DMS114 treated with DMSO at 0.1 percent for 48 hours (cell line): Measurements from ENCODE around the gene CDC37.

Source experiments
- DNase-seq: peaks from one replicate; lab custom pipeline; 2025; ENCODE audit not compliant: unreplicated experiment; lab: John Stamatoyannopoulos, UW

CDC37 gene

GRCh38 chr19:10362259-10362658 is 41.1 kb downstream of the CDC37 start:
- DNase-seq = no peak

DNA sequence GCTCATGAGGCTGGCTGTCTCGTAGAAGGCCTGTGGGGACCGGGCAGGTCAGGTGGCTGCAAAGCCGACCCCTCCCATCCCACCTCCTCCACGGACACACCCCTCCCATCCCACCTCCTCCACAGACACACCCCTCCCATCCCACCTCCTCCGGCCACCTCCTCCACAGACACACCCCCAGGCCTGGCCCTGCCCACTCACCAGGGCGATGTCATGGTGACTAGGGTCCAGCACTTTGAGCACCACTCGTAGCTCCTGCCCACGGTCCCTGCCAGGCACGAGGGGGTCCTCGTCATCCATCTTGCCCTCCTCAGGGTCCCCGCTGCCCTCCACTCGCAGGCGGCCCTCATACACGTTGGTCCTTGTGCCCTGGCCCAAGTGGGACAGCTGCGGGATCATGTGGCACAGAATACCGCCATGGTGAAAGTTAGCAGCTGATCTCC is 41.8 kb downstream of the CDC37 start:
- no peak for DNase-seq

DNA sequence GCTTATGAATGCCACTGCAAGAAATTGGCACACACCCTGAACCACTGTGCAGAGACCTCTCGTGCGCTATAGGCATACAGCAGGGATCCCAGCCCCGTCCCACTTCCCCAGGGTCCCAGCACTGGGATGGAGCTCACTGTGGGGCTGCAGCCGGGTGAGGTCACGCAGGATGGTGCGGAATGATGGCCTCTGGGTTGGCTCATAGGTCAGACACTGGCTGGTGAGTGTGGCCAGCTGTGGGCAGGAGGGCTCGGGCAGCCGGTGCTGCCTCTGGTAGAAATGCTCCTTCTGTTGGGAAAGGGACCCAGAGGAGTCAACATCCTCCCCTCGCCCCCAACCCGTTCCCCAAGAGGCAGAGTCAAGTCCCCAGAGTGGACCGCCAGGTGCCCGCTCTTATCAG is 46.9 kb downstream of the CDC37 start:
- no peak for DNase-seq

GRCh38 chr19:10353793-10354391 is 49.5 kb downstream of the CDC37 start:
- no peak for DNase-seq

DNA sequence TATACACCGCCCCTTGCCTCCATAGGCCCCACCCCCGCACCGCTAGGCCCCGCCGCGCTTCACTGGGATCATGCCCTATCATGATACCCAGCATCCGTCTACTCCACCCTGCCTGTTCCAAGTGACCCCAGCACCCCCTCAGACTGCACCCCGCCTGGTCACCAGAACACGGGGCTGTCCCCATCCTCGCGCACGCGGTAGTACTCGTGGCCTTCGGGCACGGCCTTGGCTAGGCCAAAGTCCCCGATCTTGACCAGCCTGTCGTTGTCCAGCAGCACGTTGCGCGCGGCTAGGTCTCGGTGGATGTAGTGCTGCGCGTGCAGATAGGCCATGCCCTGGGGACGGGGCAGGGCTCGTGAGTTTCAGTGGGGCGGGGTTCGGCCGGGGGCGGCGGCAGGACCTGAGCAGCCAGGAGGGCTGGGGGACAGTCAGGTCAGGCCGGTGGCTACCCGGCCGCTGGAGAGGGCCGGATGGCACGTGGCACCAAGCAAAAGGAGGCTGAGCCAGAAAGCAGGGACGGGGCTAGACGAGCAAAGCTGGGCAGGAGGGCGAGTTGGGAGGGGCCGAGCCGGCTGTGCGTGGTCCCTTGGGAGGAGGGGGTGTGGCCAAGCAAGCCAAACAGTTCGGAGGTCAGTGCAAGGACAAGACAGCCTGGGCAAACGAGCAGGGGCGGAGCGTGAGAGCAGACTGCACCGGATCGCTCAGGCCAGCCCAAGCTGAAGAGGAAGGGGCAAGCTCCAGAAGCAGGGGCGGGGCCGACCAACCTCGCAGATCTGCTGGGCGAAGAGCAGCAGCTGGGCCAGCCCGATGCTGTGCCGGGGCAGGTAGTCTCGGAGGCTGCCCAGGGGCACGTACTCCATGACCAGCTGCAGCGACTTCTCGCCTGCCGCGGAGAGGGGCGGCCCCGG is 50.3 kb downstream of the CDC37 start:
- no peak for DNase-seq

- no peak for DNase-seq
Measured at GRCh38 chr19:10346509-10346908, 56.8 kb downstream of the CDC37 start.

DNA sequence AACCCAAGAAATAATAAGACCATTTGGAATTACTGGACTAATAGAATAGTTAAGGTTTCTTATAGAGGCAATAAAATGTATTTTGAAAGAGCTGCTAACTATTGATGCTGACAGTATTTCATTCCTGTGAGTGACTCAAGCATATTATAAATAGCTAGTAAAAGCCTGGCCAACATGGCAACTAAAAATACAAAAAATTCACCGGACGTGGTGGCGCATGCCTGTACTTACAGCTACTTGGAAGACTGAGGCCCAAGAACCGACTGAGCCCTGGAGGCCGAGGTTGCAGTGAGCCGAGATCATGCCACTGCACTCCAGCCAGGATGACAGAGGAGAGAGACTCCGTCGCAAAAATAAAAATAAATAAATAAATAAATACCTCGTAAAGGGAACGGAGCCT is 58.6 kb downstream of the CDC37 start:
- DNase-seq = no peak

DNA sequence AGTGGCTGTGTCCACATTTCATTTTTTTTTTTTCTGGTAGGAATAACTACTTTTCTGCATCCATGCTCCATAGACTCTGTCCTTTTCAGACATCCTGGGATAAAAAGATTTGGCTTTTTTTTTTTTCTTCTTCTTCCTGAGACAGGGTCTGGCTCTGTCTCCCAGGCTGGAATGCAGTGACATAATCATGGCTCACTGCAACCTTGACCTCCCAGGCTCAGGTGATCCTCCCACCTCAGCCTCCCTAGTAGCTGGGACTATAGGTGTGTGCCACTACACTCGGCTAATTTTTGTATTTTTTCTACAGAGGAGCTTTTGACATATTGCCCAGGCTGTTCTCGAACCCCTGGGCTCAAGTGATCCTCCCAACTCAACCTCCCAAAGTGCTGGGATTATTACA is 59.8 kb downstream of the CDC37 start:
- no peak for DNase-seq
